Epithelial cell of alveolus of lung (primary cell): ENCODE measurements around the gene ZNF780A. TPM values are rescaled to one million over a fixed set of nuclear protein-coding genes. Genes with fewer than 3 reads are reported as not detected.

Source experiments
- total RNA-seq: library from RNA; depleted of rRNA; stranded (reverse); fragments of >200 nt; gene quantifications from 2 replicates; pipeline ENCODE4 v1.2.1, GENCODE V29; 2015

The ZNF780A gene
- total RNA-seq, result 5.9 and 34.6 TPM in 2 replicates

GRCh38 chr19:40090241-40091204 is at the start of gene ZNF780A:
TSS of gene ZNF780A (minus strand) at chr19:40090943. CDS start at chr19:40084753, 6,190 bp downstream.

GRCh38 chr19:40055832-40056504 is 34.8 kb downstream of the ZNF780A start, which contains the start of gene ZNF780B:
TSS of gene ZNF780B (minus strand) at chr19:40056231. CDS start at chr19:40050332, 5,899 bp downstream.

Other genes with a start within 250 kb of the ZNF780A start
- 161 and 277 TPM in 2 replicates for gene FBL, start 244.6 kb downstream of the ZNF780A start, total RNA-seq
- gene FCGBP, start 156.3 kb downstream of the ZNF780A start, total RNA-seq, result under 0.01 TPM in 1 of 2 replicates, not detected in the other
- gene PSMC4, start 119.8 kb downstream of the ZNF780A start, total RNA-seq, result 95.4 and 153 TPM in 2 replicates
- 3.8 and 4.5 TPM in 2 replicates for gene ZNF546, start 93.9 kb downstream of the ZNF780A start, total RNA-seq
- 2.7 and 16.2 TPM in 2 replicates for gene ZNF780B, start 34.7 kb downstream of the ZNF780A start, total RNA-seq
- gene MAP3K10, start 100.5 kb upstream of the ZNF780A start, total RNA-seq, result 6.2 and 9.4 TPM in 2 replicates
- gene TTC9B, start 127.4 kb upstream of the ZNF780A start, total RNA-seq, result 0.08 TPM in 1 of 2 replicates, not detected in the other
- 0.39 and 1.0 TPM in 2 replicates for gene CCNP, start 135.7 kb upstream of the ZNF780A start, total RNA-seq
- gene AKT2, start 194.4 kb upstream of the ZNF780A start, total RNA-seq, result 74.0 and 93.8 TPM in 2 replicates